AG10803 (cell line): ENCODE data around the gene MS4A4E.
"Not testable (repeated sequence)": the region's sequence is repeated elsewhere in the genome, so short reads cannot be mapped to it uniquely, and the experiment has no call there.

Source experiments
- DNase-seq: peaks from one replicate; pipeline ENCODE4 v3.0.0; 2010; ENCODE audit warnings: low read depth
- H3K4me3 ChIP-seq: 2 replicates; pipeline ENCODE4 v1.5.1; 2011; ENCODE audit warnings: mild to moderate bottlenecking, low read length, control low read depth
- CTCF ChIP-seq: conservative IDR thresholded peaks from 2 replicates; pipeline ENCODE4 v1.5.1; 2011; ENCODE audit warnings: mild to moderate bottlenecking, low read length, control low read depth, inconsistent platforms

The MS4A4E gene

GRCh38 chr11:60193687-60194433, 49.1 kb downstream of the MS4A4E start:
- no peak overlapping the region for H3K4me3 ChIP-seq
- DNase-seq, result peak; percentile 36
- TF ChIP-seq CTCF, result peak; percentile 88

- H3K4me3 ChIP-seq, DNase-seq: not testable (repeated sequence)
Observed at GRCh38 chr11:60192564-60192963, 50.4 kb downstream of the MS4A4E start.

- H3K4me3 ChIP-seq, DNase-seq: not testable (repeated sequence)
Observed at GRCh38 chr11:60188481-60188880, 54.5 kb downstream of the MS4A4E start.

- H3K4me3 ChIP-seq, DNase-seq: not testable (repeated sequence)
Observed at GRCh38 chr11:60186128-60186527, 56.8 kb downstream of the MS4A4E start.

GRCh38 chr11:60185512-60185827, 57.5 kb downstream of the MS4A4E start:
- H3K4me3 ChIP-seq, DNase-seq: not testable (repeated sequence)

GRCh38 chr11:60184824-60185511, 58.0 kb downstream of the MS4A4E start:
- no peak for TF ChIP-seq CTCF
- no peak overlapping the region for H3K4me3 ChIP-seq
- no peak for DNase-seq

GRCh38 chr11:60183591-60184205, 59.2 kb downstream of the MS4A4E start:
- no peak for TF ChIP-seq CTCF
- DNase-seq, result no peak
- no peak overlapping the region for H3K4me3 ChIP-seq

GRCh38 chr11:60182541-60183330, 60.2 kb downstream of the MS4A4E start, which contains the start of gene MS4A6A:
TSS of gene MS4A6A (minus strand) at chr11:60183083. CDS start at chr11:60181727, 1,356 bp downstream.
- no peak within 1 kb of the TSS for H3K4me3 ChIP-seq
- TF ChIP-seq CTCF, result no peak
- DNase-seq, result no peak

GRCh38 chr11:60175860-60176275, 67.1 kb downstream of the MS4A4E start:
- TF ChIP-seq CTCF, result no peak
- DNase-seq, result no peak
- no peak overlapping the region for H3K4me3 ChIP-seq
